ENCODE data around the gene ADAMTS9. TPM values are rescaled to one million over a fixed set of nuclear protein-coding genes. Genes with fewer than 3 reads are reported as not detected.

ADAMTS9 gene
- total RNA-seq, 1 donor from 2014 or later = not detected

DNA sequence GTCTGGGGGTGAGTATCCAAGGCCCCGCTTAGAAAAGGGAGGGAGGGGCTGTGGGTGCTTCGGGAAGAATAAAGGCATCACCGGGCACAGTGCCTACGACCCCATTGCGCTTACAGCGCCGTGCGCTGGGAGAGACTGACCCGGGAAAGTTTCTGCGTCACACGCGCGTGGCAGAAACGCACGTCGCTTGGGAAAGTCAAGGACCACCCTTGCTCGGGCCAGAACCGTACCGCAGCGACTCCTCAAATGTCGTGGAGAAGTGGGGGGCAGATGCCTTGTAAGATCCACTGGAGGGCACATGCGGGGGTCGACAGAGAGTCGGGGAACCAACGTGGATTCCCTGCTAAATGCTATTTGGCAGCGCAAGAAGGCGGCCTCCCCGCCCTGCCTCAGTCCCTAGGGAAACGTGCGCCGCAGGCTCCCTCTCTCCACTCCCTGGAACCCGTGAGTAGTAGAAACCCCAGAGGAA lies 2.4 kb downstream of the ADAMTS9 start:
- intact Hi-C loops (cut with micrococcal nuclease) = no loop called here

GRCh38 chr3:64684715-64685261 lies 3.0 kb downstream of the ADAMTS9 start:
- intact Hi-C loops (cut with micrococcal nuclease) = no loop called here

DNA sequence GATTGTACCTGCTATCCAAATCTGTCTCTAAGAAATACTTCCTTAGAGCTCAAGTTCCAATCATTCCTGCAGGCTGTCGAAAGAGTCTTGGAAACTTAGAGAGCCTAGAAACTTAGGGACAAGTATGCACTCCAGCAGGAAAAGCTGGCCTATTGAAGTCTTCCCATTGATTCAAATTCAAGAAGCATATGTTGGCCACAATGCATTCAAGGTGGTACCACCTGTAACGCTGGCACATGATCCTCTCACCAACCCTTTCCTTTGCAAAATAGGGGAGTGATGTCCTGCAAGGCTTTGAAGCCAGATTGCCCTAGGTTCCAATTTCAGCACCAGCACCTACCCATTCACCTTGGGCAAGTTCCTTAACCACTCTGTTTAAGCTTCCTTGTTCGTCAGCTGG lies 6.0 kb downstream of the ADAMTS9 start:
- intact Hi-C loops (cut with micrococcal nuclease) = no loop called here

- intact Hi-C loops (cut with micrococcal nuclease) = no loop called here
Observed at GRCh38 chr3:64681015-64681414, 6.8 kb downstream of the ADAMTS9 start.

GRCh38 chr3:64680334-64680733 lies 7.5 kb downstream of the ADAMTS9 start:
- intact Hi-C loops (cut with micrococcal nuclease) = no loop called here

DNA sequence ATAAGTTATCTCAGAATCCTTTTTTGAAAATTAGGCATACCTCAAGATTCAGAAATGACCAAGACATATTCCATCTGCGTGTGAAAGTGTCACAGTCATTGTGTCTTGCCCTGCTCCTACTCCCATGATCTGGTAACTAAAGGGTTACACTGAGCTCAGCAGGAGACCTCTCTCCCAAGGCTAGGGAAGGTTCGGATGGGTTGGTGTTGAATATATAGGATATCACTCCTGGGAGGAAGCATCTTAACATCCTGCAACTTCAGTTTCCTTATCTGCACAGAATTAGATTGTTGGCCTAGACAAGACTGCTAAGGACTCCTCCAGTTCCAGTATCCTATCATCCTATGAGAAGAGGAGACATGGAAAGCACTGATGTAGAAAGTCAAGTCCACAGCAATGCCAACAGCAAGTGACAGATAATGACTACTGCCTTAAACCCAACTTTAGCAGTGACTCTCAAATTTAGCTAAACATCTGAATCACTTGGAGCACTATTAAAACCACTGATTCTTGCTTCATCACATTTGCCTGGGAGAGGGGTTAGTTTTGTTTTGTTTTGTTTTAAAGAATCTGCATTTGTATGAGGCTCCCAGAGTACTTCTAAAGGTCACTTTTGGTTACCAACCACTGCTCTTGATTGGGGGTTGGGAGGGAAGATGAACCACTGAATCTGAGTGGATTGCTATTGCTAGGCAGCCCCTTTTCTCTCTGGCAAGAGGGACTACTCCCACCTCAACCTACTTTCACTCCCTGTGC lies 9.7 kb downstream of the ADAMTS9 start:
- intact Hi-C loops (cut with micrococcal nuclease) = no loop called here

GRCh38 chr3:64676831-64677230 lies 11.0 kb downstream of the ADAMTS9 start:
- intact Hi-C loops (cut with micrococcal nuclease) = no loop called here

GRCh38 chr3:64675687-64676247 lies 12.0 kb downstream of the ADAMTS9 start:
- intact Hi-C loops (cut with micrococcal nuclease) = no loop called here

- intact Hi-C loops (cut with micrococcal nuclease) = no loop called here
Observed at GRCh38 chr3:64674591-64675076, 13.2 kb downstream of the ADAMTS9 start.

GRCh38 chr3:64673159-64673715 lies 14.6 kb downstream of the ADAMTS9 start:
- intact Hi-C loops (cut with micrococcal nuclease) = no loop called here

GRCh38 chr3:64668582-64669510 lies 19.0 kb downstream of the ADAMTS9 start:
- intact Hi-C loops (cut with micrococcal nuclease) = no loop called here

DNA sequence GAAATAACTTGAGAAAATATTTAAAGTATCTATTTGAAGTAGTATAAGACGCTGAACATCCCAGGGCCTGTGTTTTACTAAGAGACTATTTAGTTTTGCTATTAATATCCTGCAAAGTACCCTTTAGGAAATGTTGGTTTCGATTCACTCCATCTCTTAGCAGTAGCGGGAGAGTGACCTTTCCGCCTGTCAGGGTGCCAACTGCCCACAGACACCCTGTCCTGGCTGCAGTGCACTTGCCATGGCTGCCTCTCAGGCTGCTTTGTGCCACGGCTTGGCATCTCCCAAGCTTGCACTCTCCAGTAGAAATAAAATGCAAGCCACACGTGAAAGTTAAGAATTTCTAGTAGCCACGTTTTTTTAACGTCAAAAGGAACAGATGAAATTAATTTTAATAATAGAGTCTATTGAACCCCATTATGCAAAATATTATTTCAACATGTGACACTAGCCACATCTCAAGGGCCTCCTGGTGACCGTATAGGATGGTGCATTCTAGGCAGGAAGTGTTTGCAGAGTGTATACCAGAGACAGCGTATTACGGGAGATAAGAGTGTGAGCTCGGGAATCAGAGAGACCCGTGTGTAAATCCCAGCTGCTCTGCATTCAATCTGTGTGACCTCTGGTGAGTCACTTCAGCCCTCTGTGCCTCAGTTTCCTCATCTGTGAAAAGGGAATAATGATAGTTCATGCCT lies 19.8 kb downstream of the ADAMTS9 start:
- intact Hi-C loops (cut with micrococcal nuclease) = no loop called here

GRCh38 chr3:64667138-64667537 lies 20.7 kb downstream of the ADAMTS9 start:
- intact Hi-C loops (cut with micrococcal nuclease) = no loop called here

- intact Hi-C loops (cut with micrococcal nuclease) = no loop called here
Observed at GRCh38 chr3:64666171-64666588, 21.6 kb downstream of the ADAMTS9 start.

DNA sequence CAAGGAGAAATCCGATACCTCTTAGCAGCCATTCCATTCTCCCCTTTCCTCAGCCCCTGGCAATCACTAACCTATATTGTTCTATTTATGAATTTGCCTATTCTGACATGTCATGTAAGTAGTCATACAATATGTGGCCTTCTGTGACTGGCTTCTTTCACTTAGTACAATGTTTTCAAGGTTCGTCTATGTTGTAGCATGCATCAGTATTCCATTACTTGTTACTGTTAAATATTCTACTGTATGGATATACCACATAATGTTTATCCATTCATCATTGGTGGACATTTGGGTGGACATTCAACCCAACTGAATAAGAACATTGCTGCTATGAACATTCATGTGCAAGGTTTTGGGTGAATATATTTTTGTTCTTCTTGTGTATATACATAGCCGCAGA lies 23.4 kb downstream of the ADAMTS9 start:
- intact Hi-C loops (cut with micrococcal nuclease) = no loop called here

DNA sequence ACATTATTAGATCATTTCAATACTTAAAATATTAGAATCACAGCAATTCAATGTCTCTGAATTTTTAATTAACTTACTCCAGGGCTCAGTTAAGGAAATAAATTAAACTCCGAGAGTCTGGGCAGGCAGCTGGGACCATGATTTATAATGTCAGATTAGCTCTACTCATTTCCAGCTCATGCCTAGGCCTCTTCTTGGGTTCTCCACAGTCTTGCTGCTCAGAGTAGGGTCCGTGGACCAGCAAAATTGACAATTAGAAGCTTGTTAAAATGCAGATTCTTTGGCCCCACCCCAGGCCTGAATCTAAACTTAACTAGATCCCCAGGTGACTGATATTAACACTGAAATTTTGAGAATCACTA lies 28.2 kb downstream of the ADAMTS9 start:
- intact Hi-C loops (cut with micrococcal nuclease) = no loop called here

DNA sequence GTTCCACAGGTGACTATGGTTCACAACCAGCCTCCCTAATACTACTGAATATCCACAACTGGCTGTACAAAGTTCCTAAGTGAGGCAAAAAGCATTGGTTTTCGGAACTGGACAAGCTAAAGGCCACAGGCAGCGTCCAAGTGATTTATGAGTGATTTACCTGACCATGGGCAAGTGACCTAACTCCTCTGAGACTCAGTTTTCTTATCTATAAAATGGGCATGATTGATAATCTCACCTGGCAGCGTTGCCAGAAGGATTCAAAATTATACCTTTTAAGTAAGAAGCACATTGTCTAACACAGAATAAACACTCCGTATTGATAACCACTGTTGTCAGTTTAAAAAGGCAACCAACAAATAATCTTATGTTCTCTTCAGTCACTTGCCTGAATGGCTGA lies 29.8 kb downstream of the ADAMTS9 start:
- intact Hi-C loops (cut with micrococcal nuclease) = no loop called here

- intact Hi-C loops (cut with micrococcal nuclease) = no loop called here
Observed at GRCh38 chr3:64656544-64656943, 31.3 kb downstream of the ADAMTS9 start.

DNA sequence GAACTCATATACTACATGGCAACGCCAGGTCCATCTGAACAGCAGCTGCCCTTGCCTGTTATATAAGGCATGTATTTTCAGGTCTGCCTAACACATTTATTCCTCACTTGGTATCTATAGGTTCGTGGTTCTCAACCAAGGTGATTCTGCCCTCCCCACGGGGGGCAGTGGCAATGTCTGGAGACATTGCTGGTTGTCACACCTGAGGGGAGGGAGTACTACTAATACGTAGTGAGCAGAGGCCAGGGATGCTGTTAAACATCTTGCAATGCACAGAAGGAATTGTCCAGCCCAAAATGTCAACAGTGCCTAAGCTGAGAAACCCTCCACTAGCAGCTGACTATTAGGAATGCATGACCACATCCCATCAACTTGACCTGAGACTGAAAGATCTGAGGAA lies 32.6 kb downstream of the ADAMTS9 start:
- intact Hi-C loops (cut with micrococcal nuclease) = no loop called here

DNA sequence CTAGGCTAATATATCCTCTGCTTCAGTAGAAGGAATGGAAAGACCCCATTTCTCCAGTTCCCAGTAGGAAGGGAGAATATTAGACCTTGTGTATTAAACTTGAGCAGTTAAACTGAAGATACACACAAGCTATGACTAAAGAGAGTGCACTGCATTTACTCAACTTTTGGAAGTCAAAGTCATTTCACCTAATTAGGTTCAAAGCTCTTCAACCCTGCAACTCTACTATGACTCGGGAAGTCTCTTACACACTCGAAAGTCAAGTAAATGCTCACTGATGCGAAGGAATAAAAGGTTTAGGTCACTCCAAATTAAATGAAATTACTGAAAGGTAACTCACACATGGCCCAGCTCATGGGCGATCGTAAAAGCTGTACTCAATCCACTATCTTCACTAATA lies 33.8 kb downstream of the ADAMTS9 start:
- intact Hi-C loops (cut with micrococcal nuclease) = no loop called here

DNA sequence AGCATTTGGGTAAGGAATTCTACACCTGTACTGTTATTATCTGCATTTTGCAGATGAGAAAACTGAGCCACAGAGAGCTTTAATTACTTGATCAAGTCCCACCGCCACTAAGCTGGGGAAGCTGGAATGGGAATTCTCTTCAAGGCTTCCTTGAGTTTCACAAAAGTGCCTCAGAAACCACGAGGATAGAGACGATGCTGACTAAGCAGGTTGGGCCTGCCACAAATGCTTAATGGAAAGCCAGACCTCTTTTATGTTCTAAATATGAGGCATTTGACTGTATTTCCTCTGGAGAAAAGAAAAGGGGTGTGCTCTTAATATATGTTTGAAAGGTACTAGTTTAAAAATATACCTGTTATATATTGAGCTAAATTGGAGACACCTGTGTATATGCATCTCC lies 34.7 kb downstream of the ADAMTS9 start:
- intact Hi-C loops (cut with micrococcal nuclease) = no loop called here

Data from T-helper 2 cell treated with Interferon-gamma antibody and Interleukin-4, amounts not matched to agents 100 ng/mL and 5 ng/mL, for 36 hours (primary cell).